ENCODE data around the gene MKLN1. TPM values are rescaled to one million over a fixed set of nuclear protein-coding genes. Genes with fewer than 3 reads are reported as not detected.

MKLN1 gene
- total and polyA plus RNA-seq, 4 donors: 7.1 to 48.4 (median 25.5) TPM

DNA sequence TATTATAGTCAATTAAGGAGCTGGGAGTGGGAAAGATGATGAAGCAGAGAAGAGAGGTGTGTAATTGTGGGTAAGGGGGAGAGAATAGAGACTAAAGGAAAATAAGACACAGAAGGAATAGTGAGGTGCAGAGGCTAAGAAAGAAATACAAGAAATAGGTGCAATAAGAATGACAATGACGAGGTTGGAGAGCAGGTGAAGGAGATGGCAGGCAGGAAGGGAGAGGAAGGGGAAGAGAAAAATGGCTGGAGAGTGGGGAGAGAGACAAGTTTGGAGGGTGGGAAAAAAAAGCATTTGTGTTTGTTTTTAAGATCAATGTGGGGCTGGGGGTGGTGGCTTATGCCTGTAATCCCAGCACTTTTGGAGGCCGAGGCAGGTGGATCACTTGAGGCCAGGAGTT is 27.6 kb upstream of the MKLN1 start:
- H3K4me1 ChIP-seq (ENCODE audit: control insufficient read depth in 4 of 4, insufficient read depth in 4 of 4, low read length in 3 of 4): no peaks in the 10 kb centered on the region
- no peaks in the 10 kb centered on the region for H3K27me3 ChIP-seq (ENCODE audit: control insufficient read depth in 4 of 4, insufficient read depth in 4 of 4, low read length in 3 of 4)
- no peak for DNase-seq (ENCODE audit: low spot score)
- no peak overlapping the region for H3K9ac ChIP-seq (ENCODE audit: low read depth in 1 of 2, low read length in 2 of 2)
- WGBS: 85% methylated on average over 2 of the region's 2 CpGs
- no peak overlapping the region for H3K27ac ChIP-seq (ENCODE audit: low read depth in 1 of 2, low read length in 2 of 2)
- no peak overlapping the region for H3K4me3 ChIP-seq (ENCODE audit: low read depth in 1 of 3, low read length in 3 of 3)
- H3K36me3 ChIP-seq (ENCODE audit: control insufficient read depth in 4 of 4, insufficient read depth in 3 of 4, low read depth in 1 of 4, low read length in 3 of 4): no peaks in the 10 kb centered on the region
- no peaks in the 10 kb centered on the region for H3K9me3 ChIP-seq (ENCODE audit: control insufficient read depth in 4 of 4, low read length in 3 of 4)
- TF ChIP-seq, protein P1, sequence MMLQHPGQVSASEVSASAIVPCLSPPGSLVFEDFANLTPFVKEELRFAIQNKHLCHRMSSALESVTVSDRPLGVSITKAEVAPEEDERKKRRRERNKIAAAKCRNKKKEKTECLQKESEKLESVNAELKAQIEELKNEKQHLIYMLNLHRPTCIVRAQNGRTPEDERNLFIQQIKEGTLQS (IDR thresholded peaks at IDR 0.05): no peak
- TF ChIP-seq, protein P2, sequence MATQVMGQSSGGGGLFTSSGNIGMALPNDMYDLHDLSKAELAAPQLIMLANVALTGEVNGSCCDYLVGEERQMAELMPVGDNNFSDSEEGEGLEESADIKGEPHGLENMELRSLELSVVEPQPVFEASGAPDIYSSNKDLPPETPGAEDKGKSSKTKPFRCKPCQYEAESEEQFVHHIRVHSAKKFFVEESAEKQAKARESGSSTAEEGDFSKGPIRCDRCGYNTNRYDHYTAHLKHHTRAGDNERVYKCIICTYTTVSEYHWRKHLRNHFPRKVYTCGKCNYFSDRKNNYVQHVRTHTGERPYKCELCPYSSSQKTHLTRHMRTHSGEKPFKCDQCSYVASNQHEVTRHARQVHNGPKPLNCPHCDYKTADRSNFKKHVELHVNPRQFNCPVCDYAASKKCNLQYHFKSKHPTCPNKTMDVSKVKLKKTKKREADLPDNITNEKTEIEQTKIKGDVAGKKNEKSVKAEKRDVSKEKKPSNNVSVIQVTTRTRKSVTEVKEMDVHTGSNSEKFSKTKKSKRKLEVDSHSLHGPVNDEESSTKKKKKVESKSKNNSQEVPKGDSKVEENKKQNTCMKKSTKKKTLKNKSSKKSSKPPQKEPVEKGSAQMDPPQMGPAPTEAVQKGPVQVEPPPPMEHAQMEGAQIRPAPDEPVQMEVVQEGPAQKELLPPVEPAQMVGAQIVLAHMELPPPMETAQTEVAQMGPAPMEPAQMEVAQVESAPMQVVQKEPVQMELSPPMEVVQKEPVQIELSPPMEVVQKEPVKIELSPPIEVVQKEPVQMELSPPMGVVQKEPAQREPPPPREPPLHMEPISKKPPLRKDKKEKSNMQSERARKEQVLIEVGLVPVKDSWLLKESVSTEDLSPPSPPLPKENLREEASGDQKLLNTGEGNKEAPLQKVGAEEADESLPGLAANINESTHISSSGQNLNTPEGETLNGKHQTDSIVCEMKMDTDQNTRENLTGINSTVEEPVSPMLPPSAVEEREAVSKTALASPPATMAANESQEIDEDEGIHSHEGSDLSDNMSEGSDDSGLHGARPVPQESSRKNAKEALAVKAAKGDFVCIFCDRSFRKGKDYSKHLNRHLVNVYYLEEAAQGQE (IDR thresholded peaks at IDR 0.05): no peak
- no peak for TF ChIP-seq RXRA (IDR thresholded peaks at IDR 0.05)
- TF ChIP-seq TAF1 (conservative IDR thresholded peaks at IDR 0.05): no peak
- TF ChIP-seq, protein P3, sequence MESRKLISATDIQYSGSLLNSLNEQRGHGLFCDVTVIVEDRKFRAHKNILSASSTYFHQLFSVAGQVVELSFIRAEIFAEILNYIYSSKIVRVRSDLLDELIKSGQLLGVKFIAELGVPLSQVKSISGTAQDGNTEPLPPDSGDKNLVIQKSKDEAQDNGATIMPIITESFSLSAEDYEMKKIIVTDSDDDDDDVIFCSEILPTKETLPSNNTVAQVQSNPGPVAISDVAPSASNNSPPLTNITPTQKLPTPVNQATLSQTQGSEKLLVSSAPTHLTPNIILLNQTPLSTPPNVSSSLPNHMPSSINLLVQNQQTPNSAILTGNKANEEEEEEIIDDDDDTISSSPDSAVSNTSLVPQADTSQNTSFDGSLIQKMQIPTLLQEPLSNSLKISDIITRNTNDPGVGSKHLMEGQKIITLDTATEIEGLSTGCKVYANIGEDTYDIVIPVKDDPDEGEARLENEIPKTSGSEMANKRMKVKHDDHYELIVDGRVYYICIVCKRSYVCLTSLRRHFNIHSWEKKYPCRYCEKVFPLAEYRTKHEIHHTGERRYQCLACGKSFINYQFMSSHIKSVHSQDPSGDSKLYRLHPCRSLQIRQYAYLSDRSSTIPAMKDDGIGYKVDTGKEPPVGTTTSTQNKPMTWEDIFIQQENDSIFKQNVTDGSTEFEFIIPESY (IDR thresholded peaks at IDR 0.05): no peak
- no peak for TF ChIP-seq YY1 (IDR thresholded peaks at IDR 0.05)
- TF ChIP-seq EGR1 (IDR thresholded peaks at IDR 0.05; ENCODE audit: low read depth in 2 of 2): no peak
- TF ChIP-seq FOXA2 (IDR thresholded peaks at IDR 0.05): no peak

- no peaks in the 10 kb centered on the region for H3K4me1 ChIP-seq (ENCODE audit: control insufficient read depth in 4 of 4, insufficient read depth in 4 of 4, low read length in 3 of 4)
- 77% methylated on average over 8 of the region's 8 CpGs for WGBS
- no peak overlapping the region for H3K27ac ChIP-seq (ENCODE audit: low read depth in 1 of 2, low read length in 2 of 2)
- H3K4me3 ChIP-seq (ENCODE audit: low read depth in 1 of 3, low read length in 3 of 3): no peak overlapping the region
- no peak overlapping the region for H3K9ac ChIP-seq (ENCODE audit: low read depth in 1 of 2, low read length in 2 of 2)
- no peaks in the 10 kb centered on the region for H3K36me3 ChIP-seq (ENCODE audit: control insufficient read depth in 4 of 4, insufficient read depth in 3 of 4, low read depth in 1 of 4, low read length in 3 of 4)
- no peak for DNase-seq (ENCODE audit: low spot score)
- no peaks in the 10 kb centered on the region for H3K9me3 ChIP-seq (ENCODE audit: control insufficient read depth in 4 of 4, low read length in 3 of 4)
- no peaks in the 10 kb centered on the region for H3K27me3 ChIP-seq (ENCODE audit: control insufficient read depth in 4 of 4, insufficient read depth in 4 of 4, low read length in 3 of 4)
- TF ChIP-seq, protein P1 (IDR thresholded peaks at IDR 0.05): no peak
- TF ChIP-seq NR2F2 (IDR thresholded peaks at IDR 0.05) (peak; percentile 82), YY1 (IDR thresholded peaks at IDR 0.05) (no peak), CTCF (IDR thresholded peaks at IDR 0.05; ENCODE audit: low read depth, low read length, missing input control) (no peak), EGR1 (IDR thresholded peaks at IDR 0.05; ENCODE audit: low read depth in 2 of 2) (no peak)
- TF ChIP-seq, protein P4, sequence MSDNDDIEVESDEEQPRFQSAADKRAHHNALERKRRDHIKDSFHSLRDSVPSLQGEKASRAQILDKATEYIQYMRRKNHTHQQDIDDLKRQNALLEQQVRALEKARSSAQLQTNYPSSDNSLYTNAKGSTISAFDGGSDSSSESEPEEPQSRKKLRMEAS (IDR thresholded peaks at IDR 0.05): no peak
Measured at GRCh38 chr7:131300572-131301466, 26.9 kb upstream of the MKLN1 start.
